ENCODE data around the gene FNDC4.

FNDC4 gene

DNA sequence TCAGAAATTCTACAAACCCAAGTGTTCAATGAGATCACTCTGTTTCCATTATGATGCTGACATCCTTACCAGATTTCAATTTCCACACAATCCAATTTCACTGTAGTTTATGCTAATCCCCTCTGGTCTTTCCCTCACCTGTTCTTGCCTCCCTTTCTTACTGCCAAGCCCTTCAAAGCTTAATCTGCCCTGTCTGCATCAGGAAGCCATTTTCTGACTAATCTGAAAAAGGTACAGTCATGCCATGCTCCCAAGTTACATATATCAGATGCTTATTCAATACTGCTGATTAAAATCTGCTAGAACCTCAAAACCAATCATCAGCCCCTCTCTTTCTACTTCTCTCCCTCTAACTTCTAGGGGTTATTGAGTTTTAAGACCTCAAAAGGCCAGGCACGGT is 43.9 kb downstream of the FNDC4 start:
- H3K4me3 ChIP-seq (ENCODE audit: low read length in 2 of 2) = no peak overlapping the region
- no peaks in the 10 kb centered on the region for H3K9me3 ChIP-seq (ENCODE audit: control insufficient read depth in 2 of 2, low read length in 2 of 2)
- no peak overlapping the region for H3K27ac ChIP-seq (ENCODE audit: low read depth in 2 of 2, low read length in 2 of 2)
- no peak overlapping the region for H3K9ac ChIP-seq (ENCODE audit: low read depth in 1 of 2, low read length in 2 of 2)
- peaks cover 14 to 27% of the 10 kb centered on the region in 2 donors for H3K36me3 ChIP-seq (ENCODE audit: control insufficient read depth in 2 of 2, insufficient read depth in 2 of 2, low read length in 2 of 2)
- no peaks in the 10 kb centered on the region for H3K4me1 ChIP-seq (ENCODE audit: control insufficient read depth in 2 of 2, insufficient read depth in 2 of 2, low read length in 2 of 2)
- H3K27me3 ChIP-seq (ENCODE audit: control insufficient read depth in 2 of 2, insufficient read depth in 2 of 2, low read length in 2 of 2) = no peaks in the 10 kb centered on the region

DNA sequence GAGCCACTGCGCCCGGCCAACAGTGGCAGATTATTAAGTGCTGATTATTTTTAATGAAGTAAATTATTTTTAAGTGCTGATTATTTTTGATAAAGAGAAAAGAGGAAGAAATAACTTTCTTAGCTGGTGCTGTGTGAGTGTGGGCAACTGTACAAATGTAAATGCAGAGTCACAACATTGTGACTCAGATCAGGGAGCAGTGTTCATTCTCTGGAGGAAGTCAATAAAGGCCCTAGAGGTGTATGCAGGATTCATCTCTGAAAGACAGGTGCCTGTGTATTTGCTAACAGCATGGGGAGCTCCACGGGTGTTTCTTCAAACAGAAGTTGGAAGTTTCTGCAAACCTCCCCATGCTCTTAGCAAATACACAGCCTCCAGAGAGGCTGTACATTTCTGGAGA is 46.6 kb downstream of the FNDC4 start:
- Histone ChIP-seq H3K27ac (ENCODE audit: low read depth in 2 of 2, low read length in 2 of 2) (no peak overlapping the region), H3K4me1 (ENCODE audit: control insufficient read depth in 2 of 2, insufficient read depth in 2 of 2, low read length in 2 of 2) (peaks cover 5 to 13% of the 10 kb centered on the region in 2 donors), H3K4me3 (ENCODE audit: low read length in 2 of 2) (no peak overlapping the region), H3K27me3 (ENCODE audit: control insufficient read depth in 2 of 2, insufficient read depth in 2 of 2, low read length in 2 of 2) (no peaks in the 10 kb centered on the region), H3K9ac (ENCODE audit: low read depth in 1 of 2, low read length in 2 of 2) (no peak overlapping the region), H3K9me3 (ENCODE audit: control insufficient read depth in 2 of 2, low read length in 2 of 2) (no peaks in the 10 kb centered on the region), H3K36me3 (ENCODE audit: control insufficient read depth in 2 of 2, insufficient read depth in 2 of 2, low read length in 2 of 2) (peaks cover 15 to 26% of the 10 kb centered on the region in 2 donors)

DNA sequence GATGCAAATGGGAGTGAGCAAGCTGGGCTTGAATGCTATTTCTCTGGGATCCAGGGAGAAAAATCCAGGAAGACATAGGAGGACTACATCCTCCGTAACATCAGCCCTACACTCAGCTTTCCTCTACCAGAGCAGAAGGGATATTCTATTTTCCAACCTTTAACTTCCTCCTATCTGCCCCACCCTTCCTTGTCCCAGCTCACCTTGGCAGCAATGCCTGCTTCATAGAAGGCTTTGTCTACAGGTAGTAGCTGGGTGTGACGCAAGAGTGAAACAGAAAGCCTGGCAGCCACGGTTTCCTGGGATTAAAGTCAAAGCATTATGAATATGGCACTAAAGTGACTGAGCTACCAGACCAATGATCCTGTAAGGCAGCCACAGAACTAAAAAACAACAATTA is 48.9 kb downstream of the FNDC4 start:
- Histone ChIP-seq H3K27ac (ENCODE audit: low read depth in 2 of 2, low read length in 2 of 2) (peak overlapping the region; percentile 97 to 98), H3K36me3 (ENCODE audit: control insufficient read depth in 2 of 2, insufficient read depth in 2 of 2, low read length in 2 of 2) (peaks cover 20 to 29% of the 10 kb centered on the region in 2 donors), H3K9me3 (ENCODE audit: control insufficient read depth in 2 of 2, low read length in 2 of 2) (no peaks in the 10 kb centered on the region), H3K4me3 (ENCODE audit: low read length in 2 of 2) (peak overlapping the region; percentile 71 to 77), H3K9ac (ENCODE audit: low read depth in 1 of 2, low read length in 2 of 2) (peak overlapping the region; percentile 53 to 77), H3K4me1 (ENCODE audit: control insufficient read depth in 2 of 2, insufficient read depth in 2 of 2, low read length in 2 of 2) (peaks cover 8 to 24% of the 10 kb centered on the region in 2 donors), H3K27me3 (ENCODE audit: control insufficient read depth in 2 of 2, insufficient read depth in 2 of 2, low read length in 2 of 2) (no peaks in the 10 kb centered on the region)

DNA sequence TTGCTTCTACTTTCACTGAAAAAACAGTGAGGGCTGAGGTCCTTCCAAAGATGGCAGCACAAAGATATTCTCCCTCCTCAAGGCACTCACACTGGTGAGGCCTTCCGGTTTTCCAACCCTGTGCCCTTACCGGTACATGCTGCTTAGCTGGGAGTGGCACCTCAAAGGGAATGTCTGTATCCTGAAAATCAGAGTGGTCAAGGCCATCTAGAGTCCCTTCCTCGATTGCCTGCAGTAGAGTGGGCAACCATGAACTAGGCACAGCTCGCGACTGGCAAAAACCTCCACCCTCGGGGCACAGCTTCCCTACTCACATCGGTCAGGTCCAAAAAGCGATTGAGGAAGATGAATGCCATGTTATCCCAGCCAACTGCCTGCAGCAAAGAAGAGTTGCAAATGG is 49.4 kb downstream of the FNDC4 start:
- H3K36me3 ChIP-seq (ENCODE audit: control insufficient read depth in 2 of 2, insufficient read depth in 2 of 2, low read length in 2 of 2) = peaks cover 25 to 32% of the 10 kb centered on the region in 2 donors
- peak overlapping the region; percentile 97 to 98 for H3K27ac ChIP-seq (ENCODE audit: low read depth in 2 of 2, low read length in 2 of 2)
- no peaks in the 10 kb centered on the region for H3K27me3 ChIP-seq (ENCODE audit: control insufficient read depth in 2 of 2, insufficient read depth in 2 of 2, low read length in 2 of 2)
- peak overlapping the region; percentile 53 to 77 for H3K9ac ChIP-seq (ENCODE audit: low read depth in 1 of 2, low read length in 2 of 2)
- H3K4me3 ChIP-seq (ENCODE audit: low read length in 2 of 2) = peak overlapping the region; percentile 71 to 77
- peaks cover 8 to 24% of the 10 kb centered on the region in 2 donors for H3K4me1 ChIP-seq (ENCODE audit: control insufficient read depth in 2 of 2, insufficient read depth in 2 of 2, low read length in 2 of 2)
- H3K9me3 ChIP-seq (ENCODE audit: control insufficient read depth in 2 of 2, low read length in 2 of 2) = no peaks in the 10 kb centered on the region

DNA sequence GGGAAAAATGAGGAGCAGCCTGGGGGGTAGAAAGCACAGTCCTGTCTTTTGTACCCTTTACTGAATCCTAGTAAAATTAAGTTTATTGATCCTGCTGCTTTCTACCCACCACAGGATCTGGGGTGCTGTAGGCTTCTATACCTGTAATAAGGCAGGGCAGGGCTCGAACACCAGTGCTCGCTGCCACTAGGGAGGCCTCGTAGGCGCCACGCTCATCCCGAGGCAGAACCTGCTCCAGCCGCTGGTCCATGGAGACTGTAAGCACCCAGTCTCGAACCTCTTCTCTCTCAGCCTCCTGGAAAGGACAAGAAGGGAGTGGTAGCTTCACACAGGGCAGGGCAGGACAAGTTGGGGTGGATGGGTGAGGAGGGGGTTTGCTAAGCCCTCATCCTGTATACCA is 49.8 kb downstream of the FNDC4 start:
- H3K4me1 ChIP-seq (ENCODE audit: control insufficient read depth in 2 of 2, insufficient read depth in 2 of 2, low read length in 2 of 2) = peaks cover 8 to 24% of the 10 kb centered on the region in 2 donors
- peaks cover 29 to 37% of the 10 kb centered on the region in 2 donors for H3K36me3 ChIP-seq (ENCODE audit: control insufficient read depth in 2 of 2, insufficient read depth in 2 of 2, low read length in 2 of 2)
- peak overlapping the region; percentile 71 to 77 for H3K4me3 ChIP-seq (ENCODE audit: low read length in 2 of 2)
- peak overlapping the region; percentile 97 to 98 for H3K27ac ChIP-seq (ENCODE audit: low read depth in 2 of 2, low read length in 2 of 2)
- H3K9ac ChIP-seq (ENCODE audit: low read depth in 1 of 2, low read length in 2 of 2) = peak overlapping the region; percentile 53 to 77
- H3K27me3 ChIP-seq (ENCODE audit: control insufficient read depth in 2 of 2, insufficient read depth in 2 of 2, low read length in 2 of 2) = no peaks in the 10 kb centered on the region
- no peaks in the 10 kb centered on the region for H3K9me3 ChIP-seq (ENCODE audit: control insufficient read depth in 2 of 2, low read length in 2 of 2)

DNA sequence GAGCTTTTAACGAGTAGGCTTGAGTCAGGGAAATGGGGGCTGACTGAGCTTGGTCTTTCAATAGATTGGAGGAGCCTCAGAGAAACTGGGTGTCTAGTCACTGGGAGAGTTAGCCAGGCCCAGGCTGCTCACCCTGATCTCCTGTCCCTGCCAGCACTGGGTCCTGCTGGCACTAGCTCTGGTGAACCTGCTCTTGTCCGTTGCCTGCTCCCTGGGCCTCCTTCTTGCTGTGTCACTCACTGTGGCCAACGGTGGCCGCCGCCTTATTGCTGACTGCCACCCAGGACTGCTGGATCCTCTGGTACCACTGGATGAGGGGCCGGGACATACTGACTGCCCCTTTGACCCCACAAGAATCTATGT is 52.1 kb downstream of the FNDC4 start:
- peak overlapping the region; percentile 60 to 73 for H3K4me3 ChIP-seq (ENCODE audit: low read length in 2 of 2)
- no peaks in the 10 kb centered on the region for H3K27me3 ChIP-seq (ENCODE audit: control insufficient read depth in 2 of 2, insufficient read depth in 2 of 2, low read length in 2 of 2)
- peak overlapping the region; percentile 74 to 82 for H3K9ac ChIP-seq (ENCODE audit: low read depth in 1 of 2, low read length in 2 of 2)
- H3K4me1 ChIP-seq (ENCODE audit: control insufficient read depth in 2 of 2, insufficient read depth in 2 of 2, low read length in 2 of 2) = peaks cover 8 to 24% of the 10 kb centered on the region in 2 donors
- peak overlapping the region; percentile 84 to 89 for H3K27ac ChIP-seq (ENCODE audit: low read depth in 2 of 2, low read length in 2 of 2)
- no peaks in the 10 kb centered on the region for H3K9me3 ChIP-seq (ENCODE audit: control insufficient read depth in 2 of 2, low read length in 2 of 2)
- peaks cover 39 to 49% of the 10 kb centered on the region in 2 donors for H3K36me3 ChIP-seq (ENCODE audit: control insufficient read depth in 2 of 2, insufficient read depth in 2 of 2, low read length in 2 of 2)

DNA sequence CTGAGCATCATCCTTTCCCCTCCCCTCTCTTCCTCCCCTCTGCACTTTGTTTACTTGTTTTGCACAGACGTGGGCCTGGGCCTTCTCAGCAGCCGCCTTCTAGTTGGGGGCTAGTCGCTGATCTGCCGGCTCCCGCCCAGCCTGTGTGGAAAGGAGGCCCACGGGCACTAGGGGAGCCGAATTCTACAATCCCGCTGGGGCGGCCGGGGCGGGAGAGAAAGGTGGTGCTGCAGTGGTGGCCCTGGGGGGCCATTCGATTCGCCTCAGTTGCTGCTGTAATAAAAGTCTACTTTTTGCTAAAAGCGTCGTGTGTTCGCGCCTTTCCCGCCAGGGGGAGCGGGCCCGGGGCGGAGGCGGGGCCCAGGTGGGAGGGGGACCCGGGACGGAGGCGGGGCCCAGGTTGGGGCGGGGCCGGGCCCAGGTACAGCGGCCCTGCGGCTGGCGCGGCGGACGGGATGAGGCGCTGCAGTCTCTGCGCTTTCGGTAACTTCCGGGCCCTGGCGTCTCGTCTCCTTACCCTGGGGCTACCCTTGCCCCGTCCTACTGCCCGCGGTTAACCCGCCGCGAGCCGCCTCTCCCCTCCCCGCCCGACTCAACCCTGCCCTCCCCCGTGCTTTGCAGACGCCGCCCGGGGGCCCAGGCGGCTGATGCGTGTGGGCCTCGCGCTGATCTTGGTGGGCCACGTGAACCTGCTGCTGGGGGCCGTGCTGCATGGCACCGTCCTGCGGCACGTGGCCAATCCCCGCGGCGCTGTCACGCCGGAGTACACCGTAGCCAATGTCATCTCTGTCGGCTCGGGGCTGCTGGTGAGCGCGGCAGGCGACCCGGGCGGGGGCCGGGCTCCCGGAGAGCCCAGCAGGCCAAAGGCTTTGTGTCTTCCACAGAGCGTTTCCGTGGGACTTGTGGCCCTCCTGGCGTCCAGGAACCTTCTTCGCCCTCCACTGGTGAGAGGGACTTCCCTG is 52.8 kb downstream of the FNDC4 start, which contains the start of gene KRTCAP3:
Gene KRTCAP3, plus strand, starts transcription at position 424 of the 962 bp plus-strand sequence. Its CDS starts 32 bp downstream, at position 456.
- no peaks in the 10 kb centered on the region for H3K27me3 ChIP-seq (ENCODE audit: control insufficient read depth in 2 of 2, insufficient read depth in 2 of 2, low read length in 2 of 2)
- peak within 1 kb of the TSS; percentile 84 to 89 for H3K27ac ChIP-seq (ENCODE audit: low read depth in 2 of 2, low read length in 2 of 2)
- H3K9ac ChIP-seq (ENCODE audit: low read depth in 1 of 2, low read length in 2 of 2) = peak within 1 kb of the TSS; percentile 74 to 82
- H3K36me3 ChIP-seq (ENCODE audit: control insufficient read depth in 2 of 2, insufficient read depth in 2 of 2, low read length in 2 of 2) = peaks cover 41 to 45% of the 10 kb centered on the region in 2 donors
- H3K4me3 ChIP-seq (ENCODE audit: low read length in 2 of 2) = peak within 1 kb of the TSS; percentile 60 to 73
- H3K9me3 ChIP-seq (ENCODE audit: control insufficient read depth in 2 of 2, low read length in 2 of 2) = no peaks in the 10 kb centered on the region
- H3K4me1 ChIP-seq (ENCODE audit: control insufficient read depth in 2 of 2, insufficient read depth in 2 of 2, low read length in 2 of 2) = peaks cover 8 to 24% of the 10 kb centered on the region in 2 donors

Data from mucosa of rectum (tissue), 2 donors.